Smooth muscle cell of bladder (primary cell): ENCODE measurements around the gene TRPC6. TPM values are rescaled to one million over a fixed set of nuclear protein-coding genes. Genes with fewer than 3 reads are reported as not detected.

ENCODE experiments used
- total RNA-seq: library from RNA; depleted of rRNA; stranded (reverse); fragments of >200 nt; gene quantifications from 2 replicates; pipeline ENCODE4 v1.2.3, GENCODE V29; 2014

TRPC6 gene
- 0.09 and 0.28 TPM in 2 replicates for total RNA-seq

GRCh38 chr11:101583251-101584128 lies at the start of gene TRPC6:
Gene TRPC6 (minus strand): TSS chr11:101584007. CDS start chr11:101583503, 504 bp downstream.

